HL-60 (cell line): ENCODE results near the gene HMCN1.

ENCODE experiments used
- DNase-seq, 2 experiments: peaks; one replicate each; pipeline ENCODE4 v3.0.0-alpha.2; 2010 to 2020; ENCODE audit warnings: low read depth in 1 of 2, low spot score in 1 of 2
- H3K27ac ChIP-seq: fragments of 250-450 bp; sonication (Bioruptor Pico); replicated peaks from 2 replicates; pipeline ENCODE4 v1.5.1; 2020; ENCODE audit warnings: mild to moderate bottlenecking, moderate library complexity
- H3K27me3 ChIP-seq: fragments of 250-450 bp; sonication (Bioruptor Pico); 2 replicates; pipeline ENCODE4 v1.5.1; 2021; ENCODE audit warnings: mild to moderate bottlenecking, moderate library complexity; ENCODE audit not compliant: insufficient read depth, poor library complexity, severe bottlenecking
- H3K4me3 ChIP-seq: replicated peaks from 2 replicates; pipeline ENCODE4 v1.5.1; 2011; ENCODE audit warnings: mild to moderate bottlenecking, control low read depth, low read length; ENCODE audit not compliant: insufficient read depth
- GABPA ChIP-seq: IDR thresholded peaks from 2 replicates; pipeline ENCODE4 v1.6.1; 2012; ENCODE audit warnings: low read depth
- POLR2AphosphoS5 ChIP-seq: IDR thresholded peaks from 2 replicates; pipeline ENCODE4 v1.6.1; 2012; ENCODE audit warnings: low read depth
- REST ChIP-seq: IDR thresholded peaks from 2 replicates; pipeline ENCODE4 v1.6.1; 2012; ENCODE audit warnings: low read depth; ENCODE audit not compliant: insufficient replicate concordance
- SPI1 ChIP-seq: IDR thresholded peaks from 2 replicates; pipeline ENCODE4 v1.6.1; 2012; ENCODE audit warnings: low read depth, mild to moderate bottlenecking, borderline replicate concordance
- TF ChIP-seq, protein P1 (sequence below): IDR thresholded peaks from one replicate; pipeline ENCODE4 v1.5.1; 2011; ENCODE audit warnings: low read length, control low read depth, inconsistent platforms; ENCODE audit not compliant: insufficient read depth

Gene HMCN1

DNA sequence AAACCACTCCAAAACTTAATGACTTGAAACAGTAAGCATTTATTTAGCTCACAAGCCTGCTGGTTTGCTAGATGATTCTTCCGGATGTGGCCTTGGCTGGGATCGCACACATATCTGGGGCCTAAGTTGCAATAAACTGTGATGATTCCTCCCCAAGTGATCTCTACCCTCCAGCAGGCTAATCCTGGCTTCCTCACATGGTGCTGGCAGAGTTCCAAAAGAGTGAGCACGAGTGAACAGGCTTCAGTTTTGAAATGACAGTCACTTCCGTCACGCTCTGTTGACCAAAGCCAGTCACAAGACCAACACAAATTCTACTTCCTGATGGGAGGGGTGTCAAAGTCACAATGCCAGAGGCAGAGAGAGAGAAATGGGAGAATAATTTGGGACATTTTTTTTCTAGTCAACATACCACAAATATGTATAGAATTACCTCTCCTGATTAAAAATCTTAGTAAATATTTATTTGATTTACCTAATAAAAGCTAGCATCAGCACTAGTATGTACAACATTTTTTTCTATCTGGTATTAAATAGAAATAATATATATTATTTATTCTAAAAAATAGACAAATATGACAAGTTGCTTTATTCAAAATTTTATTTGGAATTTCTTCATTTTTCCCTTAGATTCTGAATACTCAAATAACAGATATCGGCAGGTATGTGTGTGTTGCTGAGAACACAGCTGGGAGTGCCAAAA is 348.2 kb downstream of the HMCN1 start:
- TF ChIP-seq POLR2AphosphoS5 = peak; percentile 80
- TF ChIP-seq, protein P1, sequence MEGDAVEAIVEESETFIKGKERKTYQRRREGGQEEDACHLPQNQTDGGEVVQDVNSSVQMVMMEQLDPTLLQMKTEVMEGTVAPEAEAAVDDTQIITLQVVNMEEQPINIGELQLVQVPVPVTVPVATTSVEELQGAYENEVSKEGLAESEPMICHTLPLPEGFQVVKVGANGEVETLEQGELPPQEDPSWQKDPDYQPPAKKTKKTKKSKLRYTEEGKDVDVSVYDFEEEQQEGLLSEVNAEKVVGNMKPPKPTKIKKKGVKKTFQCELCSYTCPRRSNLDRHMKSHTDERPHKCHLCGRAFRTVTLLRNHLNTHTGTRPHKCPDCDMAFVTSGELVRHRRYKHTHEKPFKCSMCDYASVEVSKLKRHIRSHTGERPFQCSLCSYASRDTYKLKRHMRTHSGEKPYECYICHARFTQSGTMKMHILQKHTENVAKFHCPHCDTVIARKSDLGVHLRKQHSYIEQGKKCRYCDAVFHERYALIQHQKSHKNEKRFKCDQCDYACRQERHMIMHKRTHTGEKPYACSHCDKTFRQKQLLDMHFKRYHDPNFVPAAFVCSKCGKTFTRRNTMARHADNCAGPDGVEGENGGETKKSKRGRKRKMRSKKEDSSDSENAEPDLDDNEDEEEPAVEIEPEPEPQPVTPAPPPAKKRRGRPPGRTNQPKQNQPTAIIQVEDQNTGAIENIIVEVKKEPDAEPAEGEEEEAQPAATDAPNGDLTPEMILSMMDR = no peak
- peak; percentile 64; the same call in 1 of the 2 replicates for TF ChIP-seq GABPA
- no peak for TF ChIP-seq REST
- TF ChIP-seq SPI1 = peak; percentile 63; the same call in 1 of the 2 replicates
- H3K27me3 ChIP-seq = no peaks in the 10 kb centered on the region
- peak overlapping the region; percentile 23 for H3K27ac ChIP-seq
- no peak overlapping the region for H3K4me3 ChIP-seq
- DNase-seq = peak; percentile 84 to 93

- Histone ChIP-seq H3K27me3 (no peaks in the 10 kb centered on the region), H3K27ac (no peak overlapping the region), H3K4me3 (no peak overlapping the region)
- TF ChIP-seq REST (no peak), GABPA (no peak), POLR2AphosphoS5 (no peak), SPI1 (no peak)
- TF ChIP-seq, protein P1 = no peak
- DNase-seq = no peak
These were observed 352.4 kb downstream of the HMCN1 start for GRCh38 chr1:186086583-186086982.

- H3K27me3 ChIP-seq = no peaks in the 10 kb centered on the region
- H3K4me3 ChIP-seq = no peak overlapping the region
- no peak overlapping the region for H3K27ac ChIP-seq
- no peak for DNase-seq
- TF ChIP-seq POLR2AphosphoS5 (no peak), SPI1 (no peak), REST (no peak), GABPA (no peak)
- TF ChIP-seq, protein P1 = no peak
These were observed 355.7 kb downstream of the HMCN1 start for GRCh38 chr1:186089940-186090339.
